Transverse colon (tissue), 4 donors: Measurements from ENCODE around the gene ANKRD52. TPM values are rescaled to one million over a fixed set of nuclear protein-coding genes. Genes with fewer than 3 reads are reported as not detected.
"Not testable (repeated sequence)": the region's sequence is repeated elsewhere in the genome, so short reads cannot be mapped to it uniquely, and the experiment has no call there.

Experiments
- DNase-seq: peaks from one replicate; pipeline ENCODE4 v3.0.0-alpha.2; 2019
- H3K27ac ChIP-seq, 4 donors: fragments of 200-600 bp; sonication (generic); 2 replicates each; pipeline ENCODE4 v1.5.1; 2016 to 2018; ENCODE audit warnings: inconsistent platforms in 4 of 4
- H3K27me3 ChIP-seq: fragments of 200-600 bp; sonication (generic); 2 replicates; pipeline ENCODE4 v1.5.1; 2017; ENCODE audit warnings: inconsistent platforms
- H3K36me3 ChIP-seq, 4 donors: fragments of 200-600 bp; sonication (generic); 2 replicates each; pipeline ENCODE4 v1.5.1; 2017 to 2019; ENCODE audit warnings: inconsistent platforms in 4 of 4
- H3K4me1 ChIP-seq, 4 donors: fragments of 200-600 bp; sonication (generic); 2 replicates each; pipeline ENCODE4 v1.5.1; 2017 to 2020; ENCODE audit warnings: inconsistent platforms in 4 of 4
- H3K4me3 ChIP-seq, 4 donors: fragments of 200-600 bp; sonication (generic); 1 replicate in 1 of 4; 2 replicates in 3 of 4; pipeline versions ENCODE4 v1.5.1 to v1.6.1; 2017 to 2019; ENCODE audit warnings: inconsistent platforms in 4 of 4
- H3K9me3 ChIP-seq, 2 donors: fragments of 200-600 bp; sonication (generic); 2 replicates each; pipeline ENCODE4 v1.5.1; 2017 to 2019; ENCODE audit warnings: inconsistent platforms in 2 of 2
- CTCF ChIP-seq, 5 experiments: fragments of 200-600 bp in 3 of 5; fragments of 450-650 bp in 2 of 5; sonication (generic) in 3 of 5; IDR thresholded peaks; 1 replicate in 2 of 5; 2 replicates in 3 of 5; pipeline ENCODE4 v1.5.1; 2016 to 2017; ENCODE audit warnings: antibody characterized with exemption in 5 of 5, inconsistent platforms in 3 of 5, mild to moderate bottlenecking in 2 of 5, moderate library complexity in 1 of 5
- EP300 ChIP-seq: sonication (generic); formaldehyde crosslinking; IDR thresholded peaks from one replicate; pipeline ENCODE4 v1.6.1; 2017; ENCODE audit warnings: antibody characterized with exemption, low read depth
- POLR2A ChIP-seq: fragments of 450-650 bp; IDR thresholded peaks from one replicate; pipeline ENCODE4 v1.6.1; 2016; ENCODE audit warnings: antibody characterized with exemption, mild to moderate bottlenecking, moderate library complexity
- POLR2AphosphoS5 ChIP-seq, 3 donors: sonication (generic); formaldehyde crosslinking; IDR thresholded peaks; one replicate each; pipeline ENCODE4 v1.6.1; 2016; ENCODE audit warnings: antibody characterized with exemption in 3 of 3
- WGBS, 2 donors: methylation state at CpG; one replicate each; pipeline ENCODE4 v1.1.5; 2018; ENCODE audit warnings: low coverage in 1 of 2; 5-methylcytosine and 5-hydroxymethylcytosine counted together
- in situ Hi-C, 4 donors: fragments of 200-750 bp; cut with MboI; loops; one replicate each; pipeline versions ENCODE4 v1.15.0 to v1.15.1; 2017; ENCODE audit warnings: low sequenced_read_pairs in 3 of 4, low pct_ligation_motif_present in 1 of 4, low pct_unique_long_range_greater_than_20kb in 1 of 4
- intact Hi-C: fragments of 100-400 bp; cut with DNase I; formaldehyde crosslinking; loops from one replicate; pipeline ENCODE4 v1.15.1; 2023; ENCODE audit warnings: low total_unique reads
- total RNA-seq, 4 donors: library from RNA; depleted of rRNA; stranded (reverse); fragments of >200 nt; gene quantifications; one replicate each; pipeline ENCODE4 v1.1.0, GENCODE V29; 2016

ANKRD52 gene
- total RNA-seq, 4 donors from 2014 or later = 28.4 to 120 (median 40.0) TPM

GRCh38 chr12:56282030-56282429 is 23.8 kb upstream of the ANKRD52 start:
- Histone ChIP-seq H3K27ac (peak overlapping the region in 3 of 4 donors; percentile 14 to 37 (median 30)), H3K4me1 (no peaks in the 10 kb centered on the region), H3K27me3 (no peaks in the 10 kb centered on the region), H3K4me3 (no peak overlapping the region), H3K9me3 (no peaks in the 10 kb centered on the region), H3K36me3 (peaks cover 0 to 77% (median 33%) of the 10 kb centered on the region in 4 donors)
- WGBS, 2 donors = 58 to 66% methylated on average over 4 to 6 of the region's 6 CpGs
- intact Hi-C loops (no loop called here), in situ Hi-C loops (no loop called here)
- no peak for DNase-seq
- TF ChIP-seq CTCF (IDR thresholded peaks at IDR 0.05) = no peak
- TF ChIP-seq POLR2AphosphoS5 (IDR thresholded peaks at IDR 0.05) = no peak
- TF ChIP-seq EP300 = no peak
- TF ChIP-seq POLR2A = no peak

- intact Hi-C loops (no loop called here), in situ Hi-C loops (no loop called here)
- Histone ChIP-seq H3K36me3 (peaks cover 0 to 80% (median 39%) of the 10 kb centered on the region in 4 donors), H3K27ac (no peak overlapping the region), H3K4me1 (no peaks in the 10 kb centered on the region), H3K4me3 (no peak overlapping the region), H3K9me3 (no peaks in the 10 kb centered on the region), H3K27me3 (no peaks in the 10 kb centered on the region)
- no peak for TF ChIP-seq POLR2AphosphoS5 (IDR thresholded peaks at IDR 0.05)
- TF ChIP-seq EP300 = no peak
- no peak for TF ChIP-seq CTCF (IDR thresholded peaks at IDR 0.05)
- TF ChIP-seq POLR2A = no peak
- DNase-seq = no peak
These were observed 22.7 kb upstream of the ANKRD52 start for GRCh38 chr12:56280849-56281248.

- Histone ChIP-seq H3K4me1 (no peaks in the 10 kb centered on the region), H3K27ac (no peak overlapping the region), H3K36me3 (peaks cover 3 to 88% (median 45%) of the 10 kb centered on the region in 4 donors), H3K27me3 (no peaks in the 10 kb centered on the region), H3K9me3 (no peaks in the 10 kb centered on the region), H3K4me3 (no peak overlapping the region)
- intact Hi-C loops (no loop called here), in situ Hi-C loops (no loop called here)
- no peak for TF ChIP-seq POLR2AphosphoS5 (IDR thresholded peaks at IDR 0.05)
- TF ChIP-seq POLR2A = no peak
- no peak for TF ChIP-seq CTCF (IDR thresholded peaks at IDR 0.05)
- no peak for TF ChIP-seq EP300
- DNase-seq = no peak
- WGBS, 2 donors = 93 to 100% methylated on average over 2 to 3 of the region's 3 CpGs
These were observed 20.7 kb upstream of the ANKRD52 start for GRCh38 chr12:56278905-56279304.

- TF ChIP-seq CTCF (IDR thresholded peaks at IDR 0.05) = no peak
- TF ChIP-seq EP300 = no peak
- TF ChIP-seq POLR2A = no peak
- no peak for TF ChIP-seq POLR2AphosphoS5 (IDR thresholded peaks at IDR 0.05)
- H3K36me3 ChIP-seq = peaks cover 1 to 75% (median 37%) of the 10 kb centered on the region in 4 donors
- WGBS, 2 donors = 83% methylated on average over 2 of the region's 2 CpGs; no CpG with 5 or more reads in 1 of the 2 donors
- no peaks in the 10 kb centered on the region for H3K27me3 ChIP-seq
- no peak overlapping the region for H3K4me3 ChIP-seq
- in situ Hi-C loops = no loop called here
- DNase-seq = no peak
- no peak overlapping the region for H3K27ac ChIP-seq
- no peaks in the 10 kb centered on the region for H3K9me3 ChIP-seq
- intact Hi-C loops = no loop called here
- no peaks in the 10 kb centered on the region for H3K4me1 ChIP-seq
These were observed 16.1 kb upstream of the ANKRD52 start for GRCh38 chr12:56274299-56274698.

- in situ Hi-C loops, H3K4me1 ChIP-seq, DNase-seq, intact Hi-C loops, H3K9me3 ChIP-seq, H3K4me3 ChIP-seq, H3K27me3 ChIP-seq, H3K27ac ChIP-seq: not testable (repeated sequence)
- peaks cover 1 to 57% (median 28%) of the 10 kb centered on the region in 4 donors for H3K36me3 ChIP-seq
- WGBS, 2 donors = 89% methylated on average over 2 of the region's 2 CpGs; no CpG with 5 or more reads in 1 of the 2 donors
These were observed 14.3 kb upstream of the ANKRD52 start for GRCh38 chr12:56272468-56272867.
